GM19324 (cell line): ENCODE measurements around the gene DKC1.

Source experiments
- ATAC-seq: cut with Tn5 transposase; IDR thresholded peaks from one replicate; pipeline ENCODE4 v1.9.1; 2021; ENCODE audit warnings: mild to moderate bottlenecking, moderate library complexity; ENCODE audit not compliant: unreplicated experiment, low FRiP score

Gene DKC1

DNA sequence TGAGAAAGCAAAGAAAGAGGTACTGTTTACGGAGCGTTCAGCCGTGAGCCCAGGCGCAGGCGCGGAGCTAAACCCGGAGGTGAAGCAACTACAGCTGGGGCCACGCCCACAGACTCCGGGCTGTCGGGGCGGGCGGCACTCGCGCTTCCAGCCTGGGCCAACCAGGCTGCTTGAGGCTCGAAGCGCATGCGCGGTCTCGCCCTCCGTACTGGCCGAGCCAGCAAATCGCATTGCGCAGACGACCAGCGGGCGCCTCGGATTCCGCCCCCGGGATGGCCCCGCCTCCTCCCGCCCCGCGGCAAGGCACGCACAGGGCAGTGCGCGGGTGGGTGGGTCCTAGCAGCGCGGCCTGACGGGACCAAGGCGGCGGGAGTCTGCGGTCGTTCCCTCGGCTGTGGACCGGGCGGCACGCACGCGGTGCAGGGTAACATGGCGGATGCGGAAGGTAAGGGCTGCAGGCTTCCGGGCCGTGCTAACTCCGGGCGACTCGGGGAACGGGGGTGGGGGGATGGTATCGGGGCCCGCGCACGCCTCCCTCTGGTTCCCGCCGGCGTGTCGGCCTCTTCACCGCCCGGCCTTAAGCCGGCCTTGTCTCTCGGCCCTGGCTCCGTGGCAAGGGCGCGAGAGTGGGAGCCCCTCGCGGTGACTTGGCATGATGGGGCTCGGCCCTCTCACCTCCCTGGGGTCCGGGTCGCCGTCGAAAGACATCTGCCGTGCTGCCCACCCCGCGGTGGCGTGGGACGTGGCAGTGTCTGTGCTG lies at the start of gene DKC1:
Gene DKC1 (plus strand): TSS at position 328 of the 760 bp plus-strand sequence. CDS start 102 bp downstream, at position 430.
- peak; percentile 92 for ATAC-seq

DNA sequence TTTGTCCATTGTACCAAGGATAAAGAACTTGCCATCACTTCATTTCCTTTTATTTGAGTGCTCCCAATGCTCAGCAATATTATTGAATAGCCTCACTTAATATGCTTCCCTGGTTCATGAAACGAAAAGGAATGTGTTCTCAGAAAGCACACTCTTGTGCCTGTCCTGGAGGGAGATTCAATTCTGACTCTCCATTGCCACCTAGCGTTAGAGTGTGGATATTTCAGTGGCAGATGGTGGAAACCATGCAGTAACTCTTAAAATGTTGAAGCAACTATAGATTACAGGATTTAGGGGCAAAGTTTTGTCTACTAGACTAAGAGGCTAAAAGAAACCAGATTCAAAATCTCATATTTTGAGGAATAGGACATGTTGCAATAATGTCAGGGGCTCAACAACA lies 47.7 kb upstream of the DKC1 start:
- ATAC-seq = peak; percentile 64

DNA sequence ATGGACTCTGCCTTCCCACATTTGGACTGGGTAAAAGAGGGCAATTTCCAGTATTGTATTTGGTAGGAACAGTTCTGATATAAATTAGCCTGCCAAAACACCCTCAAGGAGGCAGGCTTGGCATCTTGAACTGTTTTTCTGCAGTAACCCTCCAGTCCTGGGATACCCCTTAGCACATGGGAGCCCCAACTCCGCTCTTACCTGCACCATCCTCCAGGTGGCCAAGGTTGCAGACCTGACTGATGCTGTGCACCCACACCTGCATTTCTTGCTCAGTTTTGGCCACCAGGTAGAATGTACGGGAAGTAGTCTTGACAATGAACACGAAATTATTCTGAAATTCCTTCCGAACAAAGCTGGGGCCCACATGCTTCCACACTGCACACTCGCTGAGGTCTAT lies 46.8 kb upstream of the DKC1 start:
- no peak for ATAC-seq

DNA sequence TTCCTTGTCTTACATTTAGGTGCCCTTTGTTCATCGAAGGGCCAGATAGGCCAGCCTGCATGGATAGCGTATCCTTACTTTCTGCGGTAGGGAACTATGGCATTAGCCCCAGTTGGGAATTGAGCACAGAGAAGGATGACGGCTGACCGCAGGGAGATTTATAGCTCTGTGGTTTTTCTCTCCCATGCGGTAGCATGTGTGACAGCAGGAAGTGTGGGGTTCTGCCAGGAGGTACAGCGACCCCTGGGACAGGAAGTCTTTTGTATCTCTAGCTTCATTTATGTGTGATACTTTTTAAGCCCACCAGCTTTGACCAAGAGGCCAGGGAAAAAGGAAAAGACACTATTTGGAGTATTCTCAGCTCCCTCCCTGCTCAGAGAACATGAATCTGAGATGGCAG lies 44.8 kb upstream of the DKC1 start:
- no peak for ATAC-seq

DNA sequence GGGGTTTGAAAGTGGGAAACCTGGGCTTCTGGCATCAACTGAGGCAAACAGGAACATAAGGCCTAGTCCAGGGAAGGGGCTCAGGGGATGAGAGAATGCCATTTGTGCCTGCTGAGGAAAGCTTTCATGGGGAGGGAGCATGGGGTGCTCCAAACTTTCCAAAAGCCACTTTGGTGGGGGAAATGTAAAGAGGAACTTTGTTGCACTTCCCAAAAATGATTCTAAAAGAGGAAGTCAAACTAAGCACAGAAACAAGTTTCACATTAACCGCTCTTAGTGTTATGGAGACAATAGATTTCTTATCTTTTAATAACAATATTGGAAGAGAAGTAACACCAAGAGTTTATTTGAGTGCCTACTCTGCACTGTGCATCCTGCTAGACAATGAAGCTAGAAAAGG lies 44.0 kb upstream of the DKC1 start:
- no peak for ATAC-seq

DNA sequence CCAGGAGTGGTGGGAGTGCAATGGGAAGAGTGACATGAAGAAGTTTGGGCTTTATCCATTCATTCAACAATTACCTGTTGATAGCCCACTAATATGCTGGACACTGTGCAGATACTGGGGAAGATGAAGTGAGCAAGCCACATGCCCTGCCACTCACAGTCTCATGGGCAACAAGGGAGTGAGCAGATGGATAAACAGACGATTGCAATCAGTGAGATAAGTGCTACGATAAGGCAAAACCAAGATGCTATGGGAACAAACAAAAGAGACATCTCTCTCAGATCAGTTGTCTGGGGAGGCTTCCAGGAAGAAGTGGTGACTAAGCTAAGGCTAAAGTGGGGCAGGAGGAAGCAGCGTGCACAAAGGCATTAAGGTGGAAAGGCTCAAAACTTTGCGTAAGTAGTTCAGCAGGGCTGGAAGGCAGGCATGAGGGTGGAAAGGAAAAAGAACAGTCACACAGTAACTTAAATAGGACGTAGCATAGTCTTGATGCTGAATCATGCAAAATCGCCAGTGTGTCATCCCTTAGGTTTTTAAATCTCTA lies 43.5 kb upstream of the DKC1 start:
- ATAC-seq = no peak

DNA sequence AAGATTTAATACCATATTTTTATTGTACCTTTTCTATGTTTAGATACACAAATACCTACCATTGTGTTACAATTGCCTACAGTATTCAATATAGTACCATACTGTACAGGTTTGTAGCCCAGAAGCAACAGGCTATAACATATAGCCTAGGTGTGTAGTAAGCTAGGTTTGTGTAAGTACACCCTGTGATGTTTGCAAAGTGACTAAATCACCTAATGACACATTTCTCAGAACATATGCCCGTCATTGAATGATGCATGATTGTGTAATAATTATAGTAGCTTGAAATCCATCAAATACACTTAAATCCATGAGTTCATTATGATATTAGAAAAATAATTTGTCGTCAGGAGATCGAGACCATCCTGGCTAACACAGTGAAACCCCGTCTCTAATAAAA lies 42.6 kb upstream of the DKC1 start:
- no peak for ATAC-seq

DNA sequence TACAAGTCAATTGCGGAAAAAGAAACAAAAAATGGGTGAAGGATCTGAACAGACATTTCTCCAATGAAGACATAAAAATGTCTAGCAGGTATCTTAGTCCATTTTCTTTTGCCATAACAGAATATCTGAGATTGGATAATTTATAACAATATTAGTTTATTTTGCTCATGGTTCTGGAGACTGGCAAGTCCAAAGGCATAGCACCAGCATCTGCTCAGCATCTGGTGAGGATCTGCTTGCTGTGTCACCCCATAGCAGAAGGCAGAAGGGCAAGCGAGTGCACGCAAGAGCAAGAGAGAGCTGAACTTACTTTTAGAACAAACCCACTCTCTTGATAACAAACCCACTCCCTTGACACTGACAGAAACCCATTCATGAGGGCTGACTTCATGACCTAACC lies 41.5 kb upstream of the DKC1 start:
- ATAC-seq = no peak

DNA sequence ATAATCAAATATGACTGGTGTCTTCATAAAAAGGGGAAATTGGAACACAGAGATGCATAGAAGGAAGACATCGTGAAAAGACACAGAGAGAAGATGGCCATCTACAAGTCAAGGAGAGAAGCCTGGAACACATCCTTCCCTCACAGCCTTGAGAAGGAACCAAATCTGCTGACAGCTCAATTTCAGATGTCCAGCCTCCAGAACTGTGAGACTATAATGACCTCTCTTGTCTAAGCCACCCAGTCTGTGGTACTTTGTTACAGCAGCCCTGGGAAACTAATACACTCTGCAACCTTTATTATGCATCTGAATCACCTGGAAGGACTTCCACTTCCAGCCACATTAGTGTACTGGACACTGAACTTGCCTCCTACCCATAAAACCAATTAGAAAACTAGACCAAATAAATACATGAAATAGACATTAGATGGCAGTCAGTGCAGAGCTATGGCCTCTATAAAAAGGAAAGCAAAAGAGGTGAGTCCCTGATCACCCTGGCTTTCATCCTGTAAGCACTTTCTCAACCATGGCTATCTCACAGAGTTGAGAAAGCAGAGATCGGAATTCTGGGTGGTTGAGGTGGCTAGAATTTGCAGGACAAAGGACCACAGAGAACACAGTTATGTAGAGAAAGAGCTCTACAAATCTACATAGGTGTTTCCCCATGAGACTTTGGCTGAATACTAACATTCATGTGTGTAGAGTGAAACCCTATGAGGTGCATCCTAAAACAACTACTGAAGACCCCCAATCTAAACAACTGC lies 37.5 kb upstream of the DKC1 start:
- ATAC-seq = no peak

DNA sequence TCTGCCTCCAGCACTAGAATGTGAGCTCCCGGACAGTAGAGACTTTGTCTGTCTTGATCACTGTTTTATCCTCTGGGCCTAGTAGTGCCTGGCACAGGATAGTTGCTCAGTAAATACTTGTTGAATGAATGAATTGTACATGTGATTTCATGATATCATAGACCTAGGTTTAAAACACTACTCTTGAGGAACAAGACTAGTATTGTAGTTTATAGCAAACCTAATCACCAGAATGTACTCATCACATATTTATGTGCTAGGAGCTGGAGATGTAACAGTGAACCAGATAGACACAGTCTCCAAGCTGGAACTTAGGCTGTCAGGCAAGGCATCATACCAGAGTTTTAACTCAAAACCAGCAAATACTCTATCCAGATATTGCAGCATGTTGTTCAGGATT lies 35.2 kb upstream of the DKC1 start:
- no peak for ATAC-seq

DNA sequence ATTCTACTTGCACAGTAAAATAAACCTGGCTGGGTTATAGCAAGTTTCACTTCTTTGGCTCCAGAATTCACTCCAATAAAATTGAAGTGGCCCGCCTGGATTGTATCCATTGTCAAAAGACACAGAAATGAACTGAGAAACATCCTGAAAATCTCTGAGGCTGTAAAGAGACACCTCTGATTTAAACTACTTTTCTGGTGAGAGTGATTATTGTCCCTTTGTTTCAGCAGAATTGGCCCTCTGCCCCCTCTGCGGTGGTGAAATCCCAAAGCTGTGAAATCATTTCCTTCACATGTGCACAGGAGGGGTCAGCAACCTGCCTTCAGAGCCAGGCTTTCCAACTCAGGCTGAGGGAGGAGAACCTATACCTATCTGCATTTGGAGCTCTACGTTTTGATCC lies 34.8 kb upstream of the DKC1 start:
- no peak for ATAC-seq

DNA sequence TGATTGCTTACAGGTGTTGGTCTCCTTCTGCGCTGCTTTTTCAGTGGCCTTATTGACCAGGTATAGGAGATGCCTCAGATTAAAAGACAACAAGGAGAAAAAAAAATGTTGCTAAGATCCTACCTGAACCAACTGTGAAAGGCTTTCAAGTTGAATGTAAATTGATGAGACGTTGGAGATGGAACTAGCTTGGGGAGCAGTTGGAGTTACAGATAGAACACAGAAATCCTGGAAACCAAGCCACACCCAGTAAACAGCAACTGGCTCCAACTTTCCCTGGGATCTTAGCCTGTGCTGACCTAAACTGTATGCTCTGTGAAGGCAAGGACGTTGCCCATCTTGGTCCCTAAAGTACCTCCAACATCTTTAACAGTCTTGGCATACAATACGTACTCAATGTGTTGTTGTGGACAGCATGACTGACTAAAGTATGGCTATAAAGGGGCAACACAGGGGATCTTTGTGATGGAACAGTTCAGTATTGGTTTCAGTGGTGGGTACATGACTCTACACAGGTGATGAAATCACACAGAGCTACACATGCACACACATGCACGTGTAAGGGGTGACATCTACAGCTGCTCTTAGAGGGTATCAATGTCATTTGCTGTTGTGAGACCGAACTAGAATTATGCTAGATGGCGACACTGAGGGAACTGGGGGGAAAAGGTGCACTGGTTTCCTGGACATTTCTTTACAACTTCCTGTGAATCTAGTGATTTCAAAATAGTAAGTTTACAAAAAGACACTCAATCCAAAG lies 34.1 kb upstream of the DKC1 start:
- ATAC-seq = no peak

DNA sequence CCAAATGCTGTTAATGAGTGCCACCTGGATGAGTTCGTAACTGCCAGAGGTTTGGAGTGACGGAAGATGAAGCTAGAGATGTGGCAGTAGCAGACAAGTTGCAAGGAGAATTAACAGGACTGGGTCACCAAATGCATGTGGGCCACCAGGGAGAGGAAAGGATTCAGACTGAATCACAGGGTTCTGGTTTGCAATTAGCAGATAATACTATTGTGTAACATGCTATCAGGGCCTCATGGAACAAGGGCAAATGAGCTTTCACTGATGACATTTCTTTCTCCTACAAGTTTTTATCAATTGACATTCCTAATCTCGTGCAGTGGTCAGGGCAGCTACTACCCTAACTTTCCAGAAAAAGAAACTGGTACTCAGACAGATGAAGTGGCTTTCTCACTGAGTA lies 33.2 kb upstream of the DKC1 start:
- ATAC-seq = no peak

DNA sequence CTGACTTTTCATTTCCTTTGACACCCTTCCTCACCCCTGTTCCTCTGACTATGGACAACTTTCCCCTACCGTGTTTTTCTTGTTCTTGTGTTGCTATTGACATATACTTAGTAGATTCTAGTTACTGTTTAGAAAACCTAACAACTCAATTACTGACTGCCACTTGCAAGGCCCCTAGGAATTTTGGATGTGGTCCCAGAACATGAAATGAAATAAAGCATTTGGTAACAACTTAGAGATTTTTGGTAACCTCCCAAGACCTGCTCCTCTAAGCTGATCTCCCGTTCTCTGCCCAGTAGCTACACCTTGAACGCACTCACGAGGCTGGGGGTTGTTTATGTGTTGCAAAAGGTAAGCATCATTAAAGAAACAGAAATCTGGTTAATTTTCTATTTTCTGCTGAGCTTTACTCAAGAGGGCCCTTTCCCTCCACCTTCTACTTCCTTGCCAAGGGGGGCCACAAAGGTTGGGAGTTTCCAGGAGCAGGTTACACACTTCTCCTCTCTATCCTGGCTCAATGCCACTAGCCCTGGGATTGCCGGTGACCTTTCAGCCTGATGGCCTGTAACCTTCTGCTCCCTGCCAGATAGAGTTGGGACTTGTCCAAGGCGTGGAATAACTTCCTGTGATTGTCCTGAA lies 32.3 kb upstream of the DKC1 start:
- ATAC-seq = no peak

DNA sequence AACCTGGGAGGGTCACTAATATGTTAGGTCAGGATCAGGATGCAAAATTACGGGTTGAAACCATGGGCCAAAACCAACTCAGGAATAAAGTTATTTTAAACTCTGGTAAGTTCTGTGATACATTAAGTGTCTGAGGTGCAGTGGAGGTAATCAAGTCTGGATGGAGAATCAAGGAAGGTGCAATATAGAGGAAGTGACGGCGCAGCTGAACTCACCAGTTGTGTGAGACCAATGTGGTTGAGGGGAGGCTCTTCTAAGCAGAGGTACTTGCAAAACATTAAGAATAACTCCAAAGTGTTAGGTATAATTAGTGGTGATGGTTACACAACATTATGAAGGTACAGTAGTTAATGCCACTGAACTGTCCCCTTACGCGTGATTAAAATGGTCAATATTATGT lies 31.5 kb upstream of the DKC1 start:
- no peak for ATAC-seq

DNA sequence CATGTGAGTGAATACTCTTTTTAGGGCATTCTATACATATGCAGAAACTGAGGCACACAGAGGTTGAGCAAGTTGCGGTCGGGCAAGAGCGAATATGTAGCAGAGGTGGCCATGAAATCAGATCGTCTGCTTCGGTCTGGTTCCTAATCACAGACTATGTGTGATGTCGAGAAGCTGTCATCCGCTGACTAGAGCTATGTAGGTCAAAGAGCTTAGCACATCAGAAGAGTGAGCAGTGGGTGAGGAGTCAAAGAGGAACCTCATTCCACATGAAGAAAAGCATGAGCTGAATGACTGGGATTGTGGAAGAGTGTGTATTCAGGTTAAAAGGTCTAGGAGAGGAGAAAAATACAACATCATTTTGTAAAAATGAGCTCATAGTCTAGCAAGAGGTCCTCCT lies 30.8 kb upstream of the DKC1 start:
- ATAC-seq = no peak

DNA sequence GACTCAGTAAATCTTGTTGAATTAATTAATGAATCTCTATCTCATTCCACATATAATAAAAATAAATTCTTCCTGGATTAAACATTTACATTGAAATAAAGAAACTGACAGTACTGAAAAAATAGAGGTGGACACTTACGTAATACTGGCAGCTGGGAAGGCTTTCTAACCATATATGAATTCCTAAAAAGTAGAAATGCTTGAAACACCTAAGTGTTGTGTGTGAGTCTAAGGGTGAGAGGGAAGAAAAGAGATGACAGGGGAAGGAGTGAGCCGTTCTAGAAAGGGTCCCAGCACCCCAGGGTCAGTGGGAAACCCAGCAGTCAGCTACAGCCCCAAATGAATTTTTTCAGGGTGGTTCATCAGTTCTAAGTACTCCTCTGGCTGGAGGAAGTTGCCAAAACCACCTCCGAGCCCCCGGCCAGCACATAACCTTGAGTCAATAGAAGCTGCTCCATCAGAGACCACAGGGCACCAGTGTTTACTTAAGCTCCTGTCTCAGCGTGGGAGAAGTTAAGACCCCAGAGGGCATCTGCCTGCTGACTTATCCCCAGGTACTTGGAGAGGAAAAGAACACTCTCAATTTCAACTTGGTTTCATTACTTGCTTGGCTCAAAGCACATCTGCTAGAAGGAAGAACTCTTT lies 30.1 kb upstream of the DKC1 start:
- no peak for ATAC-seq

DNA sequence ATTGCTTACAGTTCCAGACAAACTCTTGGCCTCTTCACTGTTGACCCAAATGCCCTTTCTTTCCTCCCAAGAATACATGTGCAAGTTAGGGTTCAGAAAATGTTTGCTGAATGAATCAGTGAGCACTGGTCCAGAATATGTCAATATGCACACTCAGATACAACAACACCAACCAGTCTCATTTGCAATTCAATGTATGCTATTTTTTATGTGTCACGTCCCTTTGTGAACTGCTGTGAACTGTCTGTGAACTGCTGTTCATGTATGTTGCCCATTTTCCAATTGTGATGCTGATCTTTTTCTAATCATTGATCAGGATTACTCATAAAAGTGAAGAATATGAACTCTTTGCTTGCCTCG lies 29.6 kb upstream of the DKC1 start:
- ATAC-seq = no peak

DNA sequence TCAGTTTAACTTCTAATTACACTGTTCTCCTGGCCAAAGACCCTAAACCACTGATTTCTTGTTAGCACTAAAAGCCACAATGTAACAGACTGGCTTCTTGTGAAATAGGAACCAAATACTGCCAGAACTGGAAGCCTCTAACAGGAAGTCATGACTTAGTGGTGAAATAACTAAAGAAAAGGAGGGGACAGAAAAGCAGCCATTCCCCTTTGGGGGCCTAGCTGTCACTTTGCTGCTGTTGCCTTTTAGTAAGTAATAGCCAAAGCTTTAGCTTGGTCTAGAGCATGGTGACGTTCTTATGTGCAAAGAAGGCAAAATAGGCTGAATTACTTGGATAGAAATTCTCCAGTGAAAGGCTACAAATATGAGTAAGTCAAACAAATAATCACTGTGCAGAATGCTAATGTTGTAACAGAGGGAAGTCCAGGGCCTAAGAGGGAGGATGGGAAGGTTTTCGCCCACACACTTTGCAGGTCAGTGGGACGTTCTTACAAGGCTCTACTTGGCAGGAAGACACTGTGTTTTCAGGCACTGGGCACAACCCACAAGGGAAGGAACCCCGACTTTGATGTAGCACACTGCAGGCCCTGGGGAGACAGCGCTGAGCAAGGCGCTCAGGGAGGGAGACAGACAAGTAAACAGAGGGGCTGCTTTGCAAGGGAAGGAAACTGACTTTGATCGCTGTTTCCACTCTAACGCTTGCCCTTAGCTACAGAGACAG lies 28.4 kb upstream of the DKC1 start:
- no peak for ATAC-seq
